ENCODE results near the gene WDHD1. TPM values are rescaled to one million over a fixed set of nuclear protein-coding genes. Genes with fewer than 3 reads are reported as not detected.

WDHD1 gene
- total RNA-seq, 2 experiments from 2014 or later, result 66.0 to 69.2 TPM

DNA sequence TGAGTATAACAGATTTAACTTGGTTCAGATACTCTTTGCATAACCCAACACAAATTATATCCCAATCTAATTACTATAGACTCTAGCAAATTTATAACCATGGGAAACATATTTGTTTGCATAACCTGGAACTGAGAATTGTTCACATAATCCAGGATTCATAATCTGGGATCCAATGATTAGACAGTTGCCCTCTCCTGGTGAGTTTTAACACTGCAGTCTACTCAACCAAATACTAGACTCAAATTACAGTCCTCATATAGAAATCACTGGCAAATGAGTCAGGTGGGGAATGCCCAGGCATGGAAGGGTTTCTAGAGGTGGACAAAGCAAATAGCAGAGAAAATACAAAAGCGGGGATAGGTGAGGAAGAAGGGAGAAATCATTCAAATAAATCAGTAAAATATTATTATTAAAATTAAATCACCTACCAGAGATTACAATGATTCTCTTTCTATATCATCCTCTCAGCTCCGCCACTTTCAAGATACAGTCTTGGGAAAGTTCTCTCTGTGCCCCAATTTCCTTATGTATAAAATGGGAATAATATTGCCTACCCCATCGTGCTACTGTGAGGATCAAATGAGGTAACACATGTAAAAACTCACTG, 133.6 kb downstream of the WDHD1 start:
- Mint-ChIP-seq H3K36me3 (peaks cover 13% of the 10 kb centered on the region), H3K4me3 (no peak overlapping the region), H3K9me3 (no peaks in the 10 kb centered on the region), H3K27ac (no peak overlapping the region), H3K4me1 (peaks cover 39% of the 10 kb centered on the region), H3K27me3 (no peaks in the 10 kb centered on the region)
- DNase-seq, result no peak

- Mint-ChIP-seq H3K27ac (no peak overlapping the region), H3K4me3 (no peak overlapping the region), H3K9me3 (no peaks in the 10 kb centered on the region), H3K4me1 (peaks cover 45% of the 10 kb centered on the region), H3K36me3 (peaks cover 7% of the 10 kb centered on the region), H3K27me3 (no peaks in the 10 kb centered on the region)
- DNase-seq, result no peak
Measured at GRCh38 chr14:54891471-54892245, 135.2 kb downstream of the WDHD1 start.

GRCh38 chr14:54890788-54891187, 136.1 kb downstream of the WDHD1 start:
- no peaks in the 10 kb centered on the region for H3K27me3 Mint-ChIP-seq
- H3K27ac Mint-ChIP-seq, result no peak overlapping the region
- DNase-seq, result no peak
- H3K4me1 Mint-ChIP-seq, result peaks cover 43% of the 10 kb centered on the region
- no peak overlapping the region for H3K4me3 Mint-ChIP-seq
- H3K9me3 Mint-ChIP-seq, result no peaks in the 10 kb centered on the region
- H3K36me3 Mint-ChIP-seq, result peaks cover 4% of the 10 kb centered on the region

DNA sequence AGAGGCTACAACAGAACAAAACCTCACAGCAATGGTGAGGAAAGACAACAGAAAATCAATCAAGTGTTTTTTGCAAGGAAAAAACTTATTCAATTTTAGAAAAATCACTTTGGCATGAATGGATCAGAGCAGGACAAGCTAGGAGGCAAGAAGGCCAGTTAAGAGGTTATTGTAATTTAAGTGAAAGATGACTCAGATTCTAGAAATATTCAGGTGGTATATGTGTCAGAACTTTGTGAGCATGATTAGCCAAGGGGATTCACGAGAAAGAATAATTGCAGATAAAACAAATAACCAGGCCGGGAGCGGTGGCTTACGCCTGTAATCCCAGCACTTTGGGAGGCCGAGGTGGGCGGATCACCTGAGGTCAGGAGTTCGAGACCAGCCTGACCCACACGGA, 137.0 kb downstream of the WDHD1 start:
- Mint-ChIP-seq H3K27ac (no peak overlapping the region), H3K4me3 (no peak overlapping the region), H3K9me3 (no peaks in the 10 kb centered on the region), H3K36me3 (peaks cover 3% of the 10 kb centered on the region), H3K27me3 (no peaks in the 10 kb centered on the region), H3K4me1 (peaks cover 38% of the 10 kb centered on the region)
- no peak for DNase-seq

Other genes starting within 250 kb of the WDHD1 start
- gene GCH1, start 124.3 kb downstream of the WDHD1 start, total RNA-seq, result 10 to 100 TPM; 45.9 to 47.5 TPM
- 10 to 100 TPM; 24.9 to 28.6 TPM for gene SOCS4, start 137 bp upstream of the WDHD1 start, total RNA-seq
- gene MAPK1IP1L, start 24.5 kb upstream of the WDHD1 start, total RNA-seq, result 100 to 1,000 TPM; 118 to 122 TPM
- 1 to 10 TPM; 2.8 to 3.1 TPM for gene LGALS3, start 102.2 kb upstream of the WDHD1 start, total RNA-seq
- gene DLGAP5, start 164.5 kb upstream of the WDHD1 start, total RNA-seq, result 10 to 100 TPM; 68.0 to 69.2 TPM
- 10 to 100 TPM; 15.1 to 15.9 TPM for gene FBXO34, start 244.3 kb upstream of the WDHD1 start, total RNA-seq

Measured in activated naive CD8-positive, alpha-beta T cell treated with anti-CD3 and anti-CD28 coated beads for 36 hours (primary cell).